ENCODE results near the gene CD5L.

Gene CD5L

GRCh38 chr1:157841708-157842107, at the start of gene CD5L:
CD5L (minus strand) TSS chr1:157841808; CDS start chr1:157841701, 107 bp downstream.
- no peak for DNase-seq (ENCODE audit: low read depth in 2 of 2)

GRCh38 chr1:157882580-157882979, 41.0 kb upstream of the CD5L start:
- no peak for DNase-seq (ENCODE audit: low read depth in 2 of 2)

- DNase-seq (ENCODE audit: low read depth in 2 of 2): no peak
Observed at GRCh38 chr1:157880621-157881020, 39.0 kb upstream of the CD5L start.

GRCh38 chr1:157878059-157878458, 36.5 kb upstream of the CD5L start:
- no peak for DNase-seq (ENCODE audit: low read depth in 2 of 2)

GRCh38 chr1:157870490-157870889, 28.9 kb upstream of the CD5L start:
- no peak for DNase-seq (ENCODE audit: low read depth in 2 of 2)

GRCh38 chr1:157868654-157869053, 27.0 kb upstream of the CD5L start:
- DNase-seq (ENCODE audit: low read depth in 2 of 2): no peak

GRCh38 chr1:157862114-157863070, 20.8 kb upstream of the CD5L start:
- DNase-seq (ENCODE audit: low read depth in 2 of 2): no peak

- no peak for DNase-seq (ENCODE audit: low read depth in 2 of 2)
Observed at GRCh38 chr1:157856538-157856937, 14.9 kb upstream of the CD5L start.

- no peak for DNase-seq (ENCODE audit: low read depth in 2 of 2)
Observed at GRCh38 chr1:157852476-157852875, 10.9 kb upstream of the CD5L start.

- DNase-seq (ENCODE audit: low read depth in 2 of 2): no peak
Observed at GRCh38 chr1:157849229-157849875, 7.7 kb upstream of the CD5L start.

- no peak for DNase-seq (ENCODE audit: low read depth in 2 of 2)
Observed at GRCh38 chr1:157844089-157844830, 2.7 kb upstream of the CD5L start.

GRCh38 chr1:157842939-157843338, 1.3 kb upstream of the CD5L start:
- DNase-seq (ENCODE audit: low read depth in 2 of 2): no peak

GRCh38 chr1:157838966-157839365, 2.6 kb downstream of the CD5L start:
- DNase-seq (ENCODE audit: low read depth in 2 of 2): no peak

GRCh38 chr1:157834430-157834829, 7.2 kb downstream of the CD5L start:
- DNase-seq (ENCODE audit: low read depth in 2 of 2): no peak

- DNase-seq (ENCODE audit: low read depth in 2 of 2): no peak
Observed at GRCh38 chr1:157833145-157833544, 8.5 kb downstream of the CD5L start.

- DNase-seq (ENCODE audit: low read depth in 2 of 2): no peak
Observed at GRCh38 chr1:157831968-157832626, 9.5 kb downstream of the CD5L start.

GRCh38 chr1:157830887-157831286, 10.7 kb downstream of the CD5L start:
- DNase-seq (ENCODE audit: low read depth in 2 of 2): no peak

- no peak for DNase-seq (ENCODE audit: low read depth in 2 of 2)
Observed at GRCh38 chr1:157829711-157830110, 11.9 kb downstream of the CD5L start.

- DNase-seq (ENCODE audit: low read depth in 2 of 2): no peak
Observed at GRCh38 chr1:157829210-157829609, 12.4 kb downstream of the CD5L start.

GRCh38 chr1:157820299-157820698, 21.3 kb downstream of the CD5L start:
- DNase-seq (ENCODE audit: low read depth in 2 of 2): no peak

- DNase-seq (ENCODE audit: low read depth in 2 of 2): no peak
Observed at GRCh38 chr1:157819896-157820295, 21.7 kb downstream of the CD5L start, which contains the start of gene FCRL1. FCRL1 (minus strand) TSS chr1:157820120; CDS start chr1:157820037, 83 bp downstream.

- no peak for DNase-seq (ENCODE audit: low read depth in 2 of 2)
Observed at GRCh38 chr1:157819215-157819614, 22.4 kb downstream of the CD5L start.

All from stimulated activated CD8-positive, alpha-beta memory T cell treated with anti-CD3 and anti-CD28 coated beads, Interleukin-7, amount 100 ng/mL, for 4 hours (primary cell).